HG02870 (cell line): Measurements from ENCODE around the gene NRAP.

Experiments
- ATAC-seq: cut with Tn5 transposase; IDR thresholded peaks from one replicate; pipeline ENCODE4 v1.9.1; 2021; ENCODE audit warnings: mild to moderate bottlenecking, moderate library complexity; ENCODE audit not compliant: unreplicated experiment

NRAP gene

GRCh38 chr10:113610631-113611601 is 52.9 kb downstream of the NRAP start:
- no peak for ATAC-seq

- no peak for ATAC-seq
Observed at GRCh38 chr10:113609704-113610108, 54.1 kb downstream of the NRAP start.

GRCh38 chr10:113605268-113605978 is 58.4 kb downstream of the NRAP start:
- no peak for ATAC-seq

- no peak for ATAC-seq
Observed at GRCh38 chr10:113604572-113604971, 59.3 kb downstream of the NRAP start.

GRCh38 chr10:113603057-113603777 is 60.6 kb downstream of the NRAP start:
- ATAC-seq: no peak

- no peak for ATAC-seq
Observed at GRCh38 chr10:113600569-113600968, 63.3 kb downstream of the NRAP start.

GRCh38 chr10:113594652-113595051 is 69.2 kb downstream of the NRAP start:
- ATAC-seq: no peak

- ATAC-seq: no peak
Observed at GRCh38 chr10:113592380-113592779, 71.5 kb downstream of the NRAP start.

GRCh38 chr10:113590581-113590980 is 73.3 kb downstream of the NRAP start:
- ATAC-seq: no peak

GRCh38 chr10:113589201-113589770 is 74.6 kb downstream of the NRAP start:
- no peak for ATAC-seq

GRCh38 chr10:113585949-113586348 is 77.9 kb downstream of the NRAP start:
- ATAC-seq: peak; percentile 51

- ATAC-seq: no peak
Observed at GRCh38 chr10:113583571-113583970, 80.3 kb downstream of the NRAP start.

GRCh38 chr10:113581092-113581491 is 82.7 kb downstream of the NRAP start:
- no peak for ATAC-seq

GRCh38 chr10:113578773-113579172 is 85.1 kb downstream of the NRAP start:
- ATAC-seq: no peak

GRCh38 chr10:113576852-113577251 is 87.0 kb downstream of the NRAP start:
- no peak for ATAC-seq

GRCh38 chr10:113573368-113573767 is 90.5 kb downstream of the NRAP start:
- ATAC-seq: no peak

GRCh38 chr10:113572520-113573290 is 91.1 kb downstream of the NRAP start:
- ATAC-seq: no peak

- ATAC-seq: no peak
Observed at GRCh38 chr10:113569576-113569975, 94.3 kb downstream of the NRAP start.

- no peak for ATAC-seq
Observed at GRCh38 chr10:113566888-113567287, 97.0 kb downstream of the NRAP start.

- ATAC-seq: no peak
Observed at GRCh38 chr10:113565364-113565763, 98.5 kb downstream of the NRAP start.
